GM12878 (cell line): ENCODE measurements around the gene ASCC1. TPM values are rescaled to one million over a fixed set of nuclear protein-coding genes. Genes with fewer than 3 reads are reported as not detected.
"Not testable (repeated sequence)": the region's sequence is repeated elsewhere in the genome, so short reads cannot be mapped to it uniquely, and the experiment has no call there.

Source experiments
- ATAC-seq: fragments of 200-7000 bp; cut with Tn5 transposase; 3 replicates; pipeline ENCODE4 v1.9.1; 2020; ENCODE audit warnings: mild to moderate bottlenecking, moderate library complexity
- BruUV-seq: library from RNA; stranded (reverse); fragments of 400-500 nt; replicated peaks from 2 replicates; lab custom pipeline; 2021; lab: Mats Ljungman, UMichigan
- CTCF ChIA-PET: fragments of 300-600 bp; sonication (Branson Sonifier 250); formaldehyde crosslinking; extraction: SDS; loops from one replicate; lab custom pipeline; 2021; ENCODE audit warnings: inconsistent platforms; lab: Yijun Ruan, JAX
- POLR2A ChIA-PET: fragments of 350-600 bp; formaldehyde crosslinking; extraction: SDS; loops from one replicate; lab custom pipeline; 2021; ENCODE audit warnings: inconsistent platforms; lab: Charles Lee
- RAD21 ChIA-PET: fragments of 300-600 bp; sonication (Branson Sonifier 250); formaldehyde crosslinking; loops from one replicate; lab custom pipeline; 2023; ENCODE audit warnings: antibody characterized with exemption; ENCODE audit not compliant: unreplicated experiment; lab: Charles Lee
- SMC1A ChIA-PET: fragments of 300-600 bp; sonication (Branson Sonifier 250); formaldehyde crosslinking; loops from one replicate; lab custom pipeline; 2023; ENCODE audit not compliant: unreplicated experiment, uncharacterized antibody; lab: Charles Lee
- DNase-seq: peaks from one replicate; pipeline ENCODE4 v3.0.0-alpha.2; 2011; ENCODE audit warnings: low read depth, low spot score
- FAIRE-seq: peaks from 3 replicates; lab custom pipeline; 2011; peaks lifted over from hg19 to GRCh38; lab: Jason Lieb, UNC
- H2AFZ ChIP-seq: 2 replicates; pipeline ENCODE4 v1.6.0; 2011; ENCODE audit warnings: low read depth, low read length, control low read depth; ENCODE audit not compliant: control insufficient read depth
- H3K27ac ChIP-seq: 2 replicates; pipeline ENCODE4 v1.5.1; 2011; ENCODE audit warnings: control low read depth; ENCODE audit not compliant: control insufficient read depth, insufficient read depth
- H3K27me3 ChIP-seq, 2 experiments: replicated peaks in 1 of 2; 2 replicates each; pipeline versions ENCODE4 v1.6.0 to v1.6.1; 2011; ENCODE audit warnings: low read length in 1 of 2; ENCODE audit not compliant: control insufficient read depth in 2 of 2, insufficient read depth in 2 of 2
- H3K36me3 ChIP-seq, 2 experiments: 2 replicates each; pipeline ENCODE4 v1.5.1; 2011; ENCODE audit warnings: low read length in 1 of 2; ENCODE audit not compliant: control insufficient read depth in 2 of 2, insufficient read depth in 2 of 2
- H3K4me1 ChIP-seq: 2 replicates; pipeline ENCODE4 v1.6.1; 2011; ENCODE audit warnings: mild to moderate bottlenecking, low read length, moderate library complexity, mixed read lengths; ENCODE audit not compliant: control insufficient read depth, insufficient read depth
- H3K4me2 ChIP-seq: 2 replicates; pipeline ENCODE4 v1.6.0; 2011; ENCODE audit warnings: control low read depth; ENCODE audit not compliant: control insufficient read depth, insufficient read depth
- H3K4me3 ChIP-seq: fragments of 200-600 bp; sonication (generic); 2 replicates; pipeline ENCODE4 v1.5.1; 2016
- H3K79me2 ChIP-seq: 2 replicates; pipeline ENCODE4 v1.6.0; 2011; ENCODE audit warnings: low read length; ENCODE audit not compliant: control insufficient read depth, insufficient read depth
- H3K9ac ChIP-seq: 2 replicates; pipeline ENCODE4 v1.8.0; 2011; ENCODE audit warnings: low read length, control low read depth, mixed read lengths; ENCODE audit not compliant: control insufficient read depth, insufficient read depth
- H3K9me3 ChIP-seq: replicated peaks from 3 replicates; pipeline ENCODE4 v1.5.1; 2011; ENCODE audit warnings: mild to moderate bottlenecking, low read length; ENCODE audit not compliant: control insufficient read depth, insufficient read depth
- H4K20me1 ChIP-seq: 2 replicates; pipeline ENCODE4 v1.6.0; 2011; ENCODE audit not compliant: control insufficient read depth, insufficient read depth
- IKZF2 ChIP-seq, 2 experiments: fragments of 450-650 bp; IDR thresholded peaks; 2 replicates each; pipeline ENCODE4 v1.6.1; 2017; ENCODE audit warnings: mild to moderate bottlenecking in 2 of 2, moderate library complexity in 2 of 2
- KLF5 ChIP-seq: fragments of 450-650 bp; IDR thresholded peaks from 2 replicates; pipeline ENCODE4 v1.6.1; 2014; ENCODE audit warnings: mild to moderate bottlenecking; ENCODE audit not compliant: partially characterized antibody
- NBN ChIP-seq: fragments of 450-650 bp; IDR thresholded peaks from 2 replicates; pipeline ENCODE4 v1.6.1; 2016
- NFYB ChIP-seq: IDR thresholded peaks from 2 replicates; pipeline ENCODE4 v1.6.1; 2011; ENCODE audit warnings: low read depth, mild to moderate bottlenecking, low read length, improper control_type of control experiment, moderate library complexity; ENCODE audit not compliant: insufficient read depth
- PAX5 ChIP-seq: IDR thresholded peaks from 2 replicates; pipeline ENCODE4 v1.6.1; 2011; ENCODE audit warnings: low read depth, low read length, borderline replicate concordance
- PML ChIP-seq: IDR thresholded peaks from 2 replicates; pipeline ENCODE4 v1.6.1; 2012; ENCODE audit warnings: low read length, inconsistent platforms
- SPI1 ChIP-seq: IDR thresholded peaks from 2 replicates; pipeline ENCODE4 v1.6.1; 2011; ENCODE audit warnings: low read depth, mild to moderate bottlenecking, low read length, moderate library complexity, borderline replicate concordance; ENCODE audit not compliant: insufficient read depth
- WGBS: methylation state at CpG from one replicate; pipeline ENCODE4 v1.1.6; 2016; ENCODE audit warnings: low lambda C conversion rate; ENCODE audit not compliant: insufficient replicate concordance, insufficient coverage; ENCODE audit errors: missing lambda C conversion rate; 5-methylcytosine and 5-hydroxymethylcytosine counted together
- in situ Hi-C: fragments of 300-500 bp; cut with MboI; formaldehyde crosslinking; loops from 9 replicates; pipeline ENCODE4 v1.14.3; 2018; ENCODE audit warnings: mixed read lengths
- intact Hi-C: fragments of 100-400 bp; cut with micrococcal nuclease; formaldehyde crosslinking; loops from one replicate; pipeline ENCODE4 v1.14.2; 2022; ENCODE audit not compliant: unreplicated experiment
- polyA plus RNA-seq, 11 experiments: library from polyadenylated mRNA; depleted of rRNA in 4 of 11; unstranded in 6 of 11; stranded (reverse) in 5 of 11; fragments of >200 nt; fragmentation: Nextera tagmentation in 4 of 11; fragmentation: Illumina TruSeq in 1 of 11; extraction: Ambion mirVana in 4 of 11; extraction: Trizol in 1 of 11; gene quantifications; 1 replicate in 1 of 11; 2 replicates in 10 of 11; pipeline versions ENCODE4 v1.2.1 to v1.2.3, GENCODE V29; 2011 to 2016; ENCODE audit warnings: inconsistent platforms in 2 of 11, missing spikeins in 2 of 11, low read depth in 1 of 11
- total RNA-seq, 4 experiments: library from RNA; depleted of rRNA in 3 of 4; stranded (reverse); fragments of >200 nt in 3 of 4; fragmentation: Illumina TruSeq in 1 of 4; extraction: Trizol in 1 of 4; gene quantifications; 2 replicates each; pipeline versions ENCODE4 v1.2.1 to v1.2.3, GENCODE V29; 2013 to 2021

Gene ASCC1
- total and polyA plus RNA-seq, 10 of the 15 experiments (the other 5 are each of a cell fraction or from before 2014, with no cell fraction given), result 23.3 to 80.6 (median 42.8) TPM

DNA sequence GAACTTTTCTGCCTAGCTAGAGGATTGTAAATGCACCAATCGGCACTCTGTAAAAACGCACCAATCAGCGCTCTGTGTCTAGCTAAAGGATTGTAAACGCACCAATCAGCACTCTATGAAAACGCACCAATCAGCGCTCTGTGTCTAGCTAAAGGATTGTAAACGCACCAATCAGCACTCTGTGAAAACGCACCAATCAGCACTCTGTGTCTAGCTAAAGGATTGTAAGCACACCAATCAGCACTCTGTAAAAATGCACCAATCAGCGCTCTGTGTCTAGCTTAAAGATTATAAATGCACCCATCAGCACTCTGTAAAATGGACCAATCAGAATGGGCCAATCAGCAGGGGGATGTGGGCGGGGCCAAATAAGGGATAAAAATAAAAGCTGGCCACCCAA is 79.9 kb downstream of the ASCC1 start:
- SMC1A ChIA-PET, result interaction anchor here (0.7 to 6.6 kb wide), 9 partner anchors 11 to 200 kb away, joined by 3 to 47 read pairs (median 7); no protein-coding TSS in a partner anchor
- H2AFZ ChIP-seq, BruUV-seq, ATAC-seq, H3K36me3 ChIP-seq, in situ Hi-C loops, FAIRE-seq, DNase-seq, H3K27me3 ChIP-seq, intact Hi-C loops, H3K9ac ChIP-seq, H4K20me1 ChIP-seq, H3K4me2 ChIP-seq, H3K4me3 ChIP-seq, H3K79me2 ChIP-seq, H3K27ac ChIP-seq, H3K9me3 ChIP-seq: not testable (repeated sequence)
- WGBS, result 88% methylated on average over 10 of the region's 10 CpGs
- peaks cover 42% of the 10 kb centered on the region for H3K4me1 ChIP-seq
- POLR2A ChIA-PET, result interaction anchor here (0.6 to 1.6 kb wide), 4 partner anchors 38 to 148 kb away, joined by 3 to 7 read pairs (median 4); partner anchors contain the start of genes ANAPC16 and ASCC1
- CTCF ChIA-PET, result interaction anchor here (0.6 to 6.5 kb wide), 9 partner anchors 9 to 944 kb away, joined by 3 to 127 read pairs (median 4); no protein-coding TSS in a partner anchor
- RAD21 ChIA-PET, result interaction anchor here (0.9 to 6.3 kb wide), 3 partner anchors 10 to 85 kb away, joined by 3 to 89 read pairs (median 3); no protein-coding TSS in a partner anchor
- TF ChIP-seq NFYB, result peak; percentile 87

DNA sequence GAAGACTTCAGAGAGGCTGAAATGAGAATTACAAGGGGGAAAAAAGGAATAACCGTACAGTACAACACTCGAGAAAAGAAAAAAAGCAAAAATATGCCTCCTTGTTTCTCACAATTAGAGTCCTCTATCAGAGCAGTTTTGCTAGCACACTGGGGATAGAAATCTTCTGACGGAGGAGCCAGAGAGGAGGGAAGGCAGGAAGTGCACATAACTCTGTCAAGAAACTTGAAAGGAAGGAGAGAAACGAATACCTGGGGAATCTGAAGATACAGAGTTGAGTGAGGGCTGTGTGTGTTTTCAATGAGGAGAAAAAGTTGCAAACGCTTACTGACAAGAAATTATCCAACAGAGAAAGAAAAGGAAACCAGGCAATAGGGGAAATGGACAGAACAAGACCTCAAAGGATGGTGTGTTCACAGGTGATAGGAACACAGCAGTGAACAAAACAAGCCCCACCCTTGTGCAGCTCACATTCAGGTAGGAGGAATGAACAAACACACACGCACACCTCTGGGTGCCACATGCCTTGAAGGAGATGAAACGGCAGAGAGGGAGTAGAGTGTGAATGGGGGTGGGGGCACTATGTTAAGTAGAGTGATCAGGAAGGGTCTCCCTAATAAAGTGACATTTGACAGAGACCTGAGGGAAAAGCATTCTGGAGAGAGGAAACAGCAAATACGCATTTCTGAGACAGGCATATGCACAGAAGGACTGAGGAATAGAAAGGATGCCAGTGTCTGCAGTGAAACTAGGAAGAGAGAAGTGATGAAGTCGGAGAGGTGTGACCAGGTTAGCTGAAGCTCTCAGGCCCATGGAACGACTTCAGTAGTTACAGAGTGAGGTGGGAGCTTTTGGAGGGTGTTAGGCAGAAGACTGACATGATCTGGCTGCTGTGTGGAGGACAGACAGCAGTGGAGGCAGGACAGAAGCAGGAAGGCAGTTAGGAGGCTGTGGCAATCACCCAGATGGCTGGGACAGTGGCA is 81.0 kb downstream of the ASCC1 start:
- H3K9me3 ChIP-seq, result peaks cover 4% of the 10 kb centered on the region; the same call in 2 of the 3 replicates
- intact Hi-C loops (no loop called here), in situ Hi-C loops (loop anchor here (5.0 kb wide), 1 partner anchor 202 kb away; no protein-coding TSS in a partner anchor)
- ChIA-PET RAD21 (interaction anchor here (1.3 to 6.3 kb wide), 6 partner anchors 9 to 202 kb away, joined by 3 to 89 read pairs (median 36); partner anchors contain the start of genes ANAPC16 and ASCC1), POLR2A (interaction anchor here (0.5 to 1.8 kb wide), 8 partner anchors 39 to 152 kb away, joined by 3 to 7 read pairs (median 4); partner anchors contain the start of genes ANAPC16, ASCC1 and DDIT4), CTCF (interaction anchor here (0.7 to 6.5 kb wide), 8 partner anchors 8 to 201 kb away, joined by 3 to 127 read pairs (median 6); no protein-coding TSS in a partner anchor), SMC1A (interaction anchor here (0.7 to 10.7 kb wide), 14 partner anchors 8 to 202 kb away, joined by 3 to 168 read pairs (median 9); partner anchors contain the start of genes ANAPC16, ASCC1 and DDIT4)
- peaks cover 2 to 4% of the 10 kb centered on the region in 2 experiments; a peak in 3 of 4 replicates for H3K36me3 ChIP-seq
- no TSS peak for BruUV-seq
- no peaks in the 10 kb centered on the region for H3K79me2 ChIP-seq
- peak overlapping the region; percentile 44; the same call in 1 of the 2 replicates for H3K4me2 ChIP-seq
- no peak overlapping the region for H3K4me3 ChIP-seq
- no peaks in the 10 kb centered on the region for H4K20me1 ChIP-seq
- H3K4me1 ChIP-seq, result peaks cover 42% of the 10 kb centered on the region
- no peaks in the 10 kb centered on the region for H3K27me3 ChIP-seq
- H2AFZ ChIP-seq, result no peak overlapping the region
- peak overlapping the region; percentile 63 for H3K27ac ChIP-seq
- FAIRE-seq (peak; percentile 41), ATAC-seq (peak; percentile 32), DNase-seq (peak; percentile 28)
- H3K9ac ChIP-seq, result no peak overlapping the region
- WGBS, result 67% methylated on average over 10 of the region's 10 CpGs
- TF ChIP-seq PML (no peak), PAX5 (peak; percentile 65; the same call in 1 of the 2 replicates), IKZF2 (IDR thresholded peaks at IDR 0.05) (peak; percentile 24 to 35; a peak in 2 of 4 replicates), NBN (0 out of 2 replicates have a peak, but pooled peaks have one; percentile 29), KLF5 (no peak), SPI1 (peak; percentile 43; the same call in 1 of the 2 replicates)
